ENCODE data around the gene BNIP2.
A peak's percentile ranks its signal among the peaks of the same experiment; 100 is the strongest.
"Not testable (repeated sequence)": the region's sequence is repeated elsewhere in the genome, so short reads cannot be mapped to it uniquely, and the experiment has no call there.

Gene BNIP2, protein sequence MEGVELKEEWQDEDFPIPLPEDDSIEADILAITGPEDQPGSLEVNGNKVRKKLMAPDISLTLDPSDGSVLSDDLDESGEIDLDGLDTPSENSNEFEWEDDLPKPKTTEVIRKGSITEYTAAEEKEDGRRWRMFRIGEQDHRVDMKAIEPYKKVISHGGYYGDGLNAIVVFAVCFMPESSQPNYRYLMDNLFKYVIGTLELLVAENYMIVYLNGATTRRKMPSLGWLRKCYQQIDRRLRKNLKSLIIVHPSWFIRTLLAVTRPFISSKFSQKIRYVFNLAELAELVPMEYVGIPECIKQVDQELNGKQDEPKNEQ

DNA sequence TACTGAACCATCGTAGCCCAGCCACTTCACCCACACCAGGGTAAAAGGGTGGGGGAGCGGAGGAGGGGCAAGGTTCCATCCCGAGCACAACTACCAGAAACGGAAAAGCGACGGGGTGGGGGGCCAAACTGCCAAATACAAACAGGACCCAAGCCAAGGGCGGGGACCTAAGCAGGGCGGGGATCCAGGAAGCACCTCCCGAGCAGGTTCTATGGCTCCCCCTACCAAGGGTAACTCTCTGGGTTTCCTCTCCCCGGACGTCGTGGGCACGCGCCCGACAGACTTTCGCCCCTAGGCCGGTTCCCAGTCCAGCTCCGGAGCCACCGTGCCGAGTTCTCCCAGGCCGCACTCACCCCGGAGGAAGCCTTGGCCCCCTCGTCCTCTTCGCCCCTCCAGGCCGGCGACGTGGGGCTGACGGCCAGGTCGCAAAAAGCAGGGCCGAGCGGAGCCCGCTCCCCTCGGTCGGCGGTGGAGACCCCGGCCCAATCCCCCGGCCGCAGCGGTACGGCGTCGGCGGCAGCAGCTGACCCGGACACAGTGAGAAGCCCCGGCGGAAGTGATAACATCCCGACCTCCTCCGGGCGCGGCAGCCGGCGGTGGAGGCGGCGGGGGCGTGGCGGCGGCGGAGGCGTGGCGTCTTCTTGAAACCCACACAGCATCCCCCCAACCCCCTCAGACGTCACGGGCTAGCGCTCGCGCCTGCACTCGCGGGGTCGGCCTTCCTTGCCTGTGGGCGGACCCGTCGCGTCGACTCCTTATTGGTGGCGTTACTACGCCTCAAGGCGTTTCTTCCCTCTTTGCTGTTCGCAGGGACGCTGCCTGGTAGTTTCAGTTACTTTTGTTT, at the start of gene BNIP2:
Gene BNIP2, minus strand, starts transcription at position 539 of the 844 bp plus-strand sequence. CDS start 6,863 bp downstream, outside the sequence.
- peak; percentile 98 for DNase-seq (ENCODE audit: low read depth in 2 of 2)

- DNase-seq (ENCODE audit: low read depth in 2 of 2): no peak
Measured at GRCh38 chr15:59738676-59739075, 49.6 kb upstream of the BNIP2 start.

- no peak for DNase-seq (ENCODE audit: low read depth in 2 of 2)
Measured at GRCh38 chr15:59736181-59736580, 47.1 kb upstream of the BNIP2 start.

GRCh38 chr15:59725151-59725486, 36.0 kb upstream of the BNIP2 start:
- DNase-seq (ENCODE audit: low read depth in 2 of 2): no peak

DNA sequence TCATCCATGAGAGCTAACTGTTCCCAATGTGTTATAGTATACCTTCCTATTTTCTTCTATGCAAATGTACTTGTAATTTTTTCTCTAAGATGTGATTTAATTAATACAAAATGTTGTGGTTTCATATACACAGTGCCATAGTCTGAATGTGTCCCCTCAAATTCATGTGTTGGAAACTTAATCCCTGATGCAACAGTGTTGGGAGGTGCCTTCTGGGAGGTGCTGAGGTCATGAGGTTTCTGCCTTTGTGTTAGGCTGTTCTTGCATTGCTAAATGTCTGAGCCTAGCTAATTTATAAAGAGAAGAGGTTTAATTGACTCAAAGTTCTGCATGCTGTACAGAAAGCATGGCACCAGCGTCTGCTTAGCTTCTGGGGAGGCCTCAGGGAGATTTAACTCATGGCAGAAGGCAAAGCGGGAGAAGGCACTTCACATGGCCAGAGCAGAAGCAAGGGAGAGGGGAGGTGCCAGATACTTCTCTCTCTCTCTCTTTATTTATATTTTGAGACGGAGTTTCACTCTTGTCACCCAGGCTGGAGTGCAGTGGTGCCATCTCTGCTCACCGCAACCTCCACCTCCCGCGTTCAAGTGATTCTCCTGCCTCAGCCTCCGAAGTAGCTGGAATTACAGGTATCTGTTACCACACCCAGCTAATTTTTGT, 34.7 kb upstream of the BNIP2 start:
- DNase-seq (ENCODE audit: low read depth in 2 of 2): no peak

- DNase-seq (ENCODE audit: low read depth in 2 of 2): no peak
Measured at GRCh38 chr15:59722476-59722875, 33.4 kb upstream of the BNIP2 start.

- DNase-seq (ENCODE audit: low read depth in 2 of 2): no peak
Measured at GRCh38 chr15:59722037-59722436, 32.9 kb upstream of the BNIP2 start.

DNA sequence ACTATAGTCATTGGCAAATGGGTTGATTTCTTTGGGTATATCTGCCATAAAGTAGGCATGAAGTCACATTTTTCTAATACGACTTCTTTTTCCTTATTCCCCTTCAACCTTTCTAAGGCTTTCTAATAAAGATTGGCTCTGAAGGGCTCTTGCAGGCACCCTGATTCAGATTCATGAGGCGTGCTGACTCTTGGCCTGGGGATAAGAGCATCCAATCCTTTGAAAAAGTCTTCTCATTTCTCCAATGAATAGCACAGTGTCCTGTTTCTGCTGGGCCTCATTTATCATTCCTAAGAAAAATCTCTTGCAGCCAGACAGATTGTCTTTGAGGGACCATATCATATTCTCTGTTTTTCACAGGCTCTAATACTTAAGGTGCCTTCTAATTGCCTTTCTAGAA, 32.3 kb upstream of the BNIP2 start:
- no peak for DNase-seq (ENCODE audit: low read depth in 2 of 2)

DNA sequence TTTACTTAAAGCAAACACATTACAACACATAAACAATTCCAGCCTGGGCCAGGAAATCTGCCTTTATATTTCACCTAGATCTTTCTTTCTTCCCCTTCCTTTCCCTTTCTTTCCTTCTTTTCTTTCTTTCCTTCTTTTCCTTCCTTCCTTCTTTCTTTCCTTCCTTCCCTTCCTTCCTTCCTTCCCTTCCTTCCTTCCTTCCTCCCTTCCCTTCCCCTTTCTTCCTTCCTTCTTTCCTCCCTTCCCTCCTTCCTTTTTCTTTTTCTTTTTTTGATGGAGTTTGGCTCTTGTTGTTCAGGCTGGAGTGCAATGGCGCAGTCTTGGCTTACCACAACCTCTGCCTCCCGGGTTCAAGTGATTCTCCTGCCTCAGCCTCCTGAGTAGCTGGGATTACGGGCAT, 24.1 kb upstream of the BNIP2 start:
- DNase-seq (ENCODE audit: low read depth in 2 of 2): no peak

GRCh38 chr15:59711451-59712243, 22.5 kb upstream of the BNIP2 start:
- no peak for DNase-seq (ENCODE audit: low read depth in 2 of 2)

DNA sequence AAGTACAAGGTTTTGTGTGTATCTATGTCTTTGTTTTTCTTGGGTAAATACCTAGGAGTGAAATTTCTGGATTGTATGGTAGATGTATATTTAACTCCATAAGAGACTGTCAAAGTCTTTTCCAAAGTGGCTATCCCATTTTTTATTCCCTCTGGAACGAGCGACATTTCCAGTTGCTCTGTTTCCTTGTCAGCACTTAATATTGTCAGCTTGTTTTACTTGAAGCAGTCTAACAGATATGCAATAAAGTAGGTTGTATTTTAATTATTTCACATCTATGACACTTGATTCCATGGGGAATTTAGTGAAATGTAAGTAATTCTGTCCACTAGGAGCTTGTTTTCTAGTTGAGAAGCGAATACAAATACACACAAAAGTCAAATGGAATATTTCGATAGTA, 18.5 kb upstream of the BNIP2 start:
- DNase-seq (ENCODE audit: low read depth in 2 of 2): no peak

DNA sequence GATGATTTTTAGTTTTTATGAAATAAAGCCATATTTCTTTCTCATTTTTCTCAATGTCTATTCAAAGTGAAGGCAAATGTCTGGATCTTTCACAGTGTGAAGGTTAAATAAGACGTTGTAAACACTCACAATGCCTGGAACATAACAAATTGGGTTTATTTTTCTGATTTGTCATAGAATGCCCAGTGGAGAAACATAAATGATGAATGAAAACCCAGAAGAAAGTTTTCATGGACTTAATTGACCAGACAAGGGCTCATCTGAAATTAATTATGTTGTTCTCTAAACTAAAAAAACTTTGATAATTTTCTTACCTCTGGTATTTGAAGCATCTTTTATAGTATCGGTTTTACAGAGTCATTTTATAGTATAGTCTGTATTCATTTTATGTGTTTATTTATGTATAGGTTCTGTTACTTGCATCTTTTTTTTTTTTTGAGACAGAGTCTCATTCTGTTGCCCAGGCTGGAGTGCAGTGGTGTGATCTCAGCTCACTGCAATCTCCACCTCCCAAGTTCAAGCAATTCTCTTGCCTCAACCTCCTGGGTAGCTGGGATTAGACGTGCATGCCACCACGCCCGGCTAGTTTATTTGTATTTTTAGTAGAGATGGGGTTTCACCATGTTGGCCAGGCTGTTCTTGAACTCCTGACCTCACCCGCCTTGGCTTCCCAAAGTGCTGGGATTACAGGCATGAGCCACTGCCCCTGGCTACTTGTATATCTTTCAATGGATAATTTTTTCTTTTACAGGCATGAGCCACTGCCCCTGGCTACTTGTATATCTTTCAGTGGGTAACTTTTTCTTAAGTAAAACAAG, 15.1 kb upstream of the BNIP2 start:
- DNase-seq (ENCODE audit: low read depth in 2 of 2): no peak

- DNase-seq (ENCODE audit: low read depth in 2 of 2): no peak
Measured at GRCh38 chr15:59702351-59702750, 13.2 kb upstream of the BNIP2 start.

GRCh38 chr15:59701880-59702279, 12.8 kb upstream of the BNIP2 start:
- DNase-seq (ENCODE audit: low read depth in 2 of 2): no peak

- no peak for DNase-seq (ENCODE audit: low read depth in 2 of 2)
Measured at GRCh38 chr15:59699810-59700431, 10.8 kb upstream of the BNIP2 start.

- not testable (repeated sequence) for DNase-seq (ENCODE audit: low read depth in 2 of 2)
Measured at GRCh38 chr15:59698065-59698464, 8.9 kb upstream of the BNIP2 start.

GRCh38 chr15:59696332-59696731, 7.2 kb upstream of the BNIP2 start:
- DNase-seq (ENCODE audit: low read depth in 2 of 2): no peak

GRCh38 chr15:59694779-59695178, 5.7 kb upstream of the BNIP2 start:
- no peak for DNase-seq (ENCODE audit: low read depth in 2 of 2)

DNA sequence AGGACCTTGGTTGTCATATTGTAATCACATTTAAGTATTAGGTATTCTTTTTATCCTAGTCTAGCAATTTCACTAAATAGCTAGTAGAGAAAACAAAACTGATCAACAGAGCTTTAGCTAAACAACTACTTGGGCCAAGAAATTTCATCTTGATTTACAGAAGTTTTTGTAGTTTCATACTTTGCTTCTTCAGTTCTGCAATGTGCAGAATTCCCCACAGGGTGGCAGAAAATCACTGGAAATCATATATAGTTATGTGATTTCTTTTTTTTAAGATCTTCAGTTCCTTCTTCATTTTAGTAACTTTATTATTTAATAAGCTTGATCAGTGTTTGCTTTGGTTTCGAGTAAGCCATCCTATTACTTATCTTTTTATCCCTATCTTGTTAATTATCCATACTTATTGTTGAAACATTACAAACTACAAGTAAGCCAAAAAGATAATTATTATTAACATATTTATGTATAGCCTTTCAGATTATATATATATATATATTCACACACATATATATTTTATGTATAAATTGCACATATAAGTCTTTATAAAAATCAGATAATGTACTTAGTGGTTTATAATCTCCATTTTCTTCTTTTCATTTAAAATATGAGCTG, 2.2 kb upstream of the BNIP2 start:
- peak in 1 of 2 donors; percentile 4 for DNase-seq (ENCODE audit: low read depth in 2 of 2)

DNA sequence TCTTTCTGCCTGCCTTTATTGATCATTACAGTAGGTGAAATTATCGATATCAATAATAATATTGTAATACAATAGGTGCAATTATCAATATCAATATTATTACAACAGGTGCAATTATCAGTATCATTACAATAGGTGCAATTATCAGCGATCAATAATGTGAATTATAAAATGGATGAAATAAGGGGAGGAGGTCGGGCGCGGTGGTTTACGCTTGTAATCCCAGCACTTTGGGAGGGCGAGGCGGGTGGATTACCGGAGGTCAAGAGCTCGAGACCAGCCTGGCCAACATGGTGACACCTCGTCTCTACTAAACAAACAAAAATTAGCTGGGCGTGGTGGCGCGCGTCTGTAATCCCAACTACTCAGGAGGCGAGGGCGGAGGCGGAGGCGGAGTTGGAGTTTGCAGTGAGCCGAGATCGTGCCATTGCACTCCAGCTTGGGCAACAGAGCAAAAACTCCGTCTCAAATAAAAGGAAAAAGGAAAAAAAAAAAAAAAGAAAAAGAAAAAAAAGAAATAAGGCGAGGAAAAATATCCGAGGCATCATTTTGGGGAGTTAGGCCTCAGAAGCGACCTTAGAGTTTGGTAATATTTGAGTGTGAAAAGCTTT, 611 bp upstream of the BNIP2 start:
- peak; percentile 1 to 34 for DNase-seq (ENCODE audit: low read depth in 2 of 2)
